Endothelial cell of umbilical vein (primary cell): ENCODE results near the gene ENTPD6. TPM values are rescaled to one million over a fixed set of nuclear protein-coding genes. Genes with fewer than 3 reads are reported as not detected.

Source experiments
- BruUV-seq: library from RNA; stranded (reverse); fragments of 400-500 nt; replicated peaks from 2 replicates; lab custom pipeline; 2021; lab: Mats Ljungman, UMichigan
- CTCF ChIA-PET: fragments of 300-600, 350-600 bp; sonication (Branson Sonifier 250); formaldehyde crosslinking; loops from one replicate; lab custom pipeline; 2021; ENCODE audit warnings: antibody characterized with exemption, inconsistent platforms; lab: Charles Lee
- POLR2A ChIA-PET: fragments of 300-600, 350-600 bp; sonication (Branson Sonifier 250); formaldehyde crosslinking; loops from one replicate; lab custom pipeline; 2021; ENCODE audit warnings: antibody characterized with exemption, inconsistent platforms; lab: Charles Lee
- DNase-seq: peaks from one replicate; pipeline ENCODE4 v3.0.0-alpha.2; 2011; ENCODE audit warnings: low read depth, low spot score
- FAIRE-seq: peaks from 2 replicates; lab custom pipeline; 2011; peaks lifted over from hg19 to GRCh38; lab: Jason Lieb, UNC
- H2AFZ ChIP-seq: 2 replicates; pipeline ENCODE4 v1.6.0; 2012; ENCODE audit warnings: low read depth, low read length, control low read depth, inconsistent platforms
- H3K27ac ChIP-seq: 2 replicates; pipeline ENCODE4 v1.5.1; 2011; ENCODE audit warnings: low read depth, mild to moderate bottlenecking, control low read depth, low read length, moderate library complexity; ENCODE audit not compliant: insufficient read depth
- H3K27me3 ChIP-seq, 2 experiments: 2 replicates each; pipeline versions ENCODE4 v1.6.0 to v1.6.1; 2011; ENCODE audit warnings: low read length in 2 of 2, mixed read lengths in 1 of 2; ENCODE audit not compliant: control insufficient read depth in 2 of 2, insufficient read depth in 2 of 2
- H3K36me3 ChIP-seq, 2 experiments: 2 replicates in 1 of 2; 3 replicates in 1 of 2; pipeline ENCODE4 v1.5.1; 2011; ENCODE audit warnings: low read length in 2 of 2, mild to moderate bottlenecking in 1 of 2, moderate library complexity in 1 of 2; ENCODE audit not compliant: control insufficient read depth in 2 of 2, insufficient read depth in 2 of 2; ENCODE audit errors: extremely low read depth in 1 of 2
- H3K4me1 ChIP-seq: 3 replicates; pipeline ENCODE4 v1.5.1; 2011; ENCODE audit warnings: mild to moderate bottlenecking, low read length; ENCODE audit not compliant: control insufficient read depth, insufficient read depth; ENCODE audit errors: extremely low read depth
- H3K4me2 ChIP-seq: 2 replicates; pipeline ENCODE4 v1.6.1; 2011; ENCODE audit warnings: low read length, control low read depth, mixed read lengths; ENCODE audit not compliant: insufficient read depth
- H3K4me3 ChIP-seq, 3 experiments: fragments of 200-600 bp in 1 of 3; sonication (generic), shearing (Covaris generic) in 1 of 3; replicated peaks in 1 of 3; 2 replicates each; pipeline ENCODE4 v1.5.1; 2011 to 2016; ENCODE audit warnings: control low read depth in 3 of 3, low read length in 3 of 3, mild to moderate bottlenecking in 2 of 3, inconsistent platforms in 1 of 3, low read depth in 1 of 3, moderate library complexity in 1 of 3; ENCODE audit not compliant: insufficient read depth in 1 of 3
- H3K79me2 ChIP-seq: 2 replicates; pipeline ENCODE4 v1.6.0; 2012; ENCODE audit warnings: low read length, inconsistent platforms; ENCODE audit not compliant: control insufficient read depth, insufficient read depth
- H3K9ac ChIP-seq: replicated peaks from 2 replicates; pipeline ENCODE3; 2011; ENCODE audit warnings: low read length, control low read depth; ENCODE audit not compliant: insufficient read depth; ENCODE audit errors: extremely low read depth
- H3K9me1 ChIP-seq: replicated peaks from 3 replicates; pipeline ENCODE4 v1.6.0; 2011; ENCODE audit warnings: mild to moderate bottlenecking, low read length; ENCODE audit not compliant: control insufficient read depth, insufficient read depth; ENCODE audit errors: extremely low read depth
- H3K9me3 ChIP-seq: replicated peaks from 2 replicates; pipeline ENCODE4 v1.5.1; 2012; ENCODE audit warnings: low read length, inconsistent platforms; ENCODE audit not compliant: control insufficient read depth, insufficient read depth
- H4K20me1 ChIP-seq: replicated peaks from 2 replicates; pipeline ENCODE3; 2011; ENCODE audit warnings: mild to moderate bottlenecking, low read length; ENCODE audit not compliant: control insufficient read depth, insufficient read depth; ENCODE audit errors: extremely low read depth
- EZH2 ChIP-seq: IDR thresholded peaks from 2 replicates; pipeline ENCODE4 v1.6.1; 2012; ENCODE audit warnings: borderline replicate concordance, low read depth, mild to moderate bottlenecking, moderate library complexity, low read length, inconsistent platforms; ENCODE audit not compliant: severe bottlenecking
- FOS ChIP-seq: IDR thresholded peaks from 2 replicates; pipeline ENCODE4 v1.6.1; 2011; ENCODE audit warnings: mild to moderate bottlenecking, low read length, moderate library complexity, borderline replicate concordance; ENCODE audit not compliant: insufficient read depth
- GATA2 ChIP-seq: IDR thresholded peaks from 2 replicates; pipeline ENCODE4 v1.7.0; 2011; ENCODE audit warnings: low read depth, mild to moderate bottlenecking, moderate library complexity, mixed read lengths, low read length; ENCODE audit not compliant: insufficient read length, insufficient read depth
- JUN ChIP-seq: IDR thresholded peaks from 2 replicates; pipeline ENCODE4 v1.6.1; 2011; ENCODE audit warnings: borderline replicate concordance, low read depth; ENCODE audit not compliant: insufficient read length, insufficient read depth
- MYC ChIP-seq: IDR thresholded peaks from one replicate; pipeline ENCODE4 v1.6.1; 2011; ENCODE audit warnings: mild to moderate bottlenecking, low read depth, low read length
- POLR2A ChIP-seq: IDR thresholded peaks from 2 replicates; pipeline ENCODE4 v1.6.1; 2012; ENCODE audit warnings: low read depth, mild to moderate bottlenecking, control low read depth, low read length
- POLR2AphosphoS5 ChIP-seq: IDR thresholded peaks from 2 replicates; pipeline ENCODE4 v1.6.1; 2012; ENCODE audit warnings: low read depth, mild to moderate bottlenecking, control low read depth, low read length, moderate library complexity; ENCODE audit not compliant: insufficient read depth
- dilution Hi-C: fragments of 300-500 bp; cut with MboI; formaldehyde crosslinking; loops from one replicate; pipeline ENCODE4 v1.15.0; 2019; ENCODE audit warnings: low sequenced_read_pairs; ENCODE audit not compliant: extremely low pct_ligation_motif_present
- intact Hi-C: fragments of 100-400 bp; cut with micrococcal nuclease; formaldehyde crosslinking; loops from one replicate; pipeline ENCODE4 v1.10.0; 2022
- polyA plus RNA-seq, 4 experiments: library from polyadenylated mRNA; depleted of rRNA in 3 of 4; stranded (reverse) in 3 of 4; unstranded in 1 of 4; fragments of >200 nt; gene quantifications; 2 replicates each; pipeline versions ENCODE4 v1.2.1 to v1.2.3, GENCODE V29; 2011 to 2012; ENCODE audit warnings: missing spikeins in 1 of 4
- total RNA-seq: library from RNA; stranded (reverse); gene quantifications from 2 replicates; pipeline ENCODE4 v1.2.3, GENCODE V29; 2021
- TF ChIP-seq, protein P1 (sequence below): IDR thresholded peaks from 2 replicates; pipeline ENCODE4 v1.6.1; 2011; ENCODE audit not compliant: insufficient read depth, insufficient read length
- TF ChIP-seq, protein P2 (sequence below), 2 donors: IDR thresholded peaks; 1 replicate in 1 of 2; 2 replicates in 1 of 2; pipeline ENCODE4 v1.5.1; 2011; ENCODE audit warnings: low read length in 2 of 2, mild to moderate bottlenecking in 2 of 2, moderate library complexity in 2 of 2, control low read depth in 1 of 2, inconsistent platforms in 1 of 2, low read depth in 1 of 2; ENCODE audit not compliant: insufficient read depth in 1 of 2; ENCODE audit errors: extremely low read depth in 1 of 2

The ENTPD6 gene
- total and polyA plus RNA-seq, 2 donors (not counting 3 experiments of a cell fraction or from before 2014, with no cell fraction given), result 51.2 to 86.3 TPM

DNA sequence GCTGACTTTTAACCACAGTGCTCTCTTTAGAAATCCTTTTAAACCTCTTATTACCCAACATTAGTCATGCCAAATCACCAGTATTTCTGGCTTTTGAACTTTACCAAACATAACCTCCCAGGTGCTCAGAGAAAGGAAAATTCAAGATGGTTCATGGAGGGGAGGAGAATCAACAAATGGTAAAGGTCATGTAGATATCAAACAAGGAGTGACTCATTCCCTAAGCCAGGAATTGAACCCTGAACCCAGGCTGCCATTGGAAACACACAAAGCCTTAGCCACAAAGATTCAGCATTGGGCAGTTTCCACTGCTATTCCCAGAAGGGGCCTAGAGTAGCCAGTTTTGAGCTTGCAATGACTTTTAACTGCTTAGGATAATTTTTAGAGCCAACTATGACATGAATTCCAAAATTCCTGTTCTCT is 21.6 kb upstream of the ENTPD6 start:
- no peaks in the 10 kb centered on the region for H3K79me2 ChIP-seq
- H3K4me1 ChIP-seq, result peaks cover 2% of the 10 kb centered on the region
- H4K20me1 ChIP-seq, result no peaks in the 10 kb centered on the region
- H3K4me3 ChIP-seq, result no peak overlapping the region
- H3K27me3 ChIP-seq, result peaks cover 0 to 2% of the 10 kb centered on the region in 2 experiments
- no peaks in the 10 kb centered on the region for H3K9me1 ChIP-seq
- H3K27ac ChIP-seq, result no peak overlapping the region
- BruUV-seq, result no TSS peak
- intact Hi-C loops (loop anchor here (10.0 kb wide), 1 partner anchor 1069 kb away; no protein-coding TSS in a partner anchor), dilution Hi-C loops (no loop called here)
- H3K9ac ChIP-seq, result no peak overlapping the region
- TF ChIP-seq MYC, result no peak
- TF ChIP-seq, protein P1, sequence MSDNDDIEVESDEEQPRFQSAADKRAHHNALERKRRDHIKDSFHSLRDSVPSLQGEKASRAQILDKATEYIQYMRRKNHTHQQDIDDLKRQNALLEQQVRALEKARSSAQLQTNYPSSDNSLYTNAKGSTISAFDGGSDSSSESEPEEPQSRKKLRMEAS, result no peak
- TF ChIP-seq JUN, result no peak
- TF ChIP-seq EZH2, result no peak
- TF ChIP-seq, protein P2, sequence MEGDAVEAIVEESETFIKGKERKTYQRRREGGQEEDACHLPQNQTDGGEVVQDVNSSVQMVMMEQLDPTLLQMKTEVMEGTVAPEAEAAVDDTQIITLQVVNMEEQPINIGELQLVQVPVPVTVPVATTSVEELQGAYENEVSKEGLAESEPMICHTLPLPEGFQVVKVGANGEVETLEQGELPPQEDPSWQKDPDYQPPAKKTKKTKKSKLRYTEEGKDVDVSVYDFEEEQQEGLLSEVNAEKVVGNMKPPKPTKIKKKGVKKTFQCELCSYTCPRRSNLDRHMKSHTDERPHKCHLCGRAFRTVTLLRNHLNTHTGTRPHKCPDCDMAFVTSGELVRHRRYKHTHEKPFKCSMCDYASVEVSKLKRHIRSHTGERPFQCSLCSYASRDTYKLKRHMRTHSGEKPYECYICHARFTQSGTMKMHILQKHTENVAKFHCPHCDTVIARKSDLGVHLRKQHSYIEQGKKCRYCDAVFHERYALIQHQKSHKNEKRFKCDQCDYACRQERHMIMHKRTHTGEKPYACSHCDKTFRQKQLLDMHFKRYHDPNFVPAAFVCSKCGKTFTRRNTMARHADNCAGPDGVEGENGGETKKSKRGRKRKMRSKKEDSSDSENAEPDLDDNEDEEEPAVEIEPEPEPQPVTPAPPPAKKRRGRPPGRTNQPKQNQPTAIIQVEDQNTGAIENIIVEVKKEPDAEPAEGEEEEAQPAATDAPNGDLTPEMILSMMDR (IDR thresholded peaks at IDR 0.05; ENCODE audit: extremely low read depth in 1 of 2, insufficient read depth in 1 of 2, low read depth in 1 of 2, low read length in 2 of 2), result no peak
- no peak for TF ChIP-seq POLR2AphosphoS5
- no peak for TF ChIP-seq GATA2
- no peak for TF ChIP-seq POLR2A
- TF ChIP-seq FOS, result no peak
- no peaks in the 10 kb centered on the region for H3K36me3 ChIP-seq
- no peaks in the 10 kb centered on the region for H3K9me3 ChIP-seq
- H3K4me2 ChIP-seq, result no peak overlapping the region
- no peak overlapping the region for H2AFZ ChIP-seq
- ChIA-PET CTCF (interaction anchor here (1.4 kb wide), 1 partner anchor 74 kb away, joined by 3 read pairs; the partner anchor contains the start of gene PYGB), POLR2A (no interaction called here)
- no peak for FAIRE-seq
- DNase-seq, result no peak
